ENCODE measurements around the gene HINFP. TPM values are rescaled to one million over a fixed set of nuclear protein-coding genes. Genes with fewer than 3 reads are reported as not detected.
"Not testable (repeated sequence)": the region's sequence is repeated elsewhere in the genome, so short reads cannot be mapped to it uniquely, and the experiment has no call there.

The HINFP gene
- total RNA-seq, 4 donors from 2014 or later, result 21.9 to 36.1 (median 27.0) TPM

DNA sequence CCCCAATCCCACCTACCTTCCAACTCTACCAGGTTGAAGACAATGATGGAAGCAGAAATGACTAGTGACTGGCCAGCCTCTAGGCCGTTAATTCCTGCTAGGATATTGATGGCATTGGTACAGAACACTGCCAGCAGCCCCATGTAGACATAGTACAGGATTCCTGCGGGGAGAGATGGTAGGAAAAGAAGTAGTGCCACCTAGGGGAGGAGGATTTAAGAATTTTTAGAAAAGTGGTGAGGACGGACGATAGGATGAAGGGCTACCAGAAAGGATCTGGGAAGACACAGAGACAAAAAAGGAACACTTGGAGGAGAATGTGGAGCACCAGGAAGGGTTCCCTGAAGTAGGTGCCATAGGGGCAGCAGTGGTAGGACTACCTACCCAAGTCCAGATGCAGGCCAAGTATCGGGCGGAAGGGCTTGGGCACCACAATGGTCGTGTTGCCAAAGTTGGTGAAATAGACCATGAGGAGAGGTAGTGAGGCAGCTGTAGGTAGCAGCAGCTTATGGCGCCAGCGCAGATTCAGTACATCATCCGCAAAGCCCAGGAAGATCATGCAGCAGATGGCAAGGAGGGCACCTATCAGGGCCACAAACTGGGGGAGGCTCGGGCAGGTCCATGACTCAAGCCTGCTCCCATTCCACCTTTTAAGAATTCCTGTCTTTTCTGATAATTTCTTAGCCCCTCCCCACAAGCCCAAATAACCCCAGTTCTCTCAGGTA, 21.0 kb upstream of the HINFP start:
- no peaks in the 10 kb centered on the region for H3K27me3 ChIP-seq
- H3K4me3 ChIP-seq, result peak overlapping the region; percentile 74 to 88 (median 77)
- no peak for TF ChIP-seq POLR2A (IDR thresholded peaks at IDR 0.05)
- TF ChIP-seq EP300 (IDR thresholded peaks at IDR 0.05), result no peak
- TF ChIP-seq, protein P1, sequence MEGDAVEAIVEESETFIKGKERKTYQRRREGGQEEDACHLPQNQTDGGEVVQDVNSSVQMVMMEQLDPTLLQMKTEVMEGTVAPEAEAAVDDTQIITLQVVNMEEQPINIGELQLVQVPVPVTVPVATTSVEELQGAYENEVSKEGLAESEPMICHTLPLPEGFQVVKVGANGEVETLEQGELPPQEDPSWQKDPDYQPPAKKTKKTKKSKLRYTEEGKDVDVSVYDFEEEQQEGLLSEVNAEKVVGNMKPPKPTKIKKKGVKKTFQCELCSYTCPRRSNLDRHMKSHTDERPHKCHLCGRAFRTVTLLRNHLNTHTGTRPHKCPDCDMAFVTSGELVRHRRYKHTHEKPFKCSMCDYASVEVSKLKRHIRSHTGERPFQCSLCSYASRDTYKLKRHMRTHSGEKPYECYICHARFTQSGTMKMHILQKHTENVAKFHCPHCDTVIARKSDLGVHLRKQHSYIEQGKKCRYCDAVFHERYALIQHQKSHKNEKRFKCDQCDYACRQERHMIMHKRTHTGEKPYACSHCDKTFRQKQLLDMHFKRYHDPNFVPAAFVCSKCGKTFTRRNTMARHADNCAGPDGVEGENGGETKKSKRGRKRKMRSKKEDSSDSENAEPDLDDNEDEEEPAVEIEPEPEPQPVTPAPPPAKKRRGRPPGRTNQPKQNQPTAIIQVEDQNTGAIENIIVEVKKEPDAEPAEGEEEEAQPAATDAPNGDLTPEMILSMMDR (IDR thresholded peaks at IDR 0.05), result peak in 1 of 5 experiments; percentile 13
- WGBS, 2 donors, result 44 to 48% methylated on average over 11 of the region's 11 CpGs
- H3K27ac ChIP-seq, result peak overlapping the region in 1 of 4 donors; percentile 93
- peaks cover 0 to 24% (median 10%) of the 10 kb centered on the region in 3 donors for H3K36me3 ChIP-seq
- no peak for DNase-seq (ENCODE audit: low spot score in 2 of 2)
- H3K9me3 ChIP-seq, result no peaks in the 10 kb centered on the region
- peaks cover 0 to 42% (median 24%) of the 10 kb centered on the region in 4 donors for H3K4me1 ChIP-seq

DNA sequence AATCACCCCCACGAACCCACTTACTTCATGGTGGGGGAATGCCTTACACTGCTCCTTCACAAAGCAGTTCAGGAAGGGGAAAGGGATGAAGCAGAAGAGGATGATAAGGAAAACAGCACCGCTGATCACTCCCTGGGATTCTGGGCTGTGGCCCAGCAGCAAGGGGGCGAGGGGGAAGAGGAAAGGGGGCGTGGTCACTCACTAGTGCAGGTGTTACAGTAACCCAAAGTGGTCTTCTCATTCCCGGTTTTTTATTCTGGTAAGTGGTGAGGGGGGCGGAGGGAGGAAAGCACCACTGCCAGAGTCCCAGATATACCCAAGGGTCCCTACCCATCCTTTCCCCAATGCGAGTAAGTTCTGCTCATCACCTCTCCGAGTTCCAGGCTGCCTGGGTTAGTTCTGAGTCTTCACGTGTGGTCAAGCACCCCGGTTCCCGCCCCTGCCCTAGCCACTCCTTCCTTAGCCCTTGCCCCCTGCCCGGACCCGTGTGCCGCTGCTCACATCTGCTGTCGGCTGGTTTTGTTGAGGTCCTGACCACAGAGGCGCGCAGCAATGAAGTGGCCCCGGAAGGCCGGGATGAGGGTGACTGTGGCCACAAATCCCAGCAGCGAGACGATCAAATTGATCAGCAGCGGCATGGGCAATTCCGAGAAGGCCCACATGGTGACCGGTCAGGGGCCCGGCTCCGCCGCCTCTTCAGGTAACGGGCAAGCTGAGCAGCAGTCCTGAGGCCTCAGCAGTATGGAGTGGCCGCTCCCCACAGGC, 20.2 kb upstream of the HINFP start:
- H3K9me3 ChIP-seq, result no peaks in the 10 kb centered on the region
- peak overlapping the region; percentile 74 to 88 (median 77) for H3K4me3 ChIP-seq
- peaks cover 0 to 38% (median 21%) of the 10 kb centered on the region in 4 donors for H3K4me1 ChIP-seq
- no peak for DNase-seq (ENCODE audit: low spot score in 2 of 2)
- 0 to 2% methylated on average over 19 to 28 of the region's 29 CpGs for WGBS, 2 donors
- H3K27me3 ChIP-seq, result no peaks in the 10 kb centered on the region
- peak overlapping the region; percentile 85 to 96 (median 90) for H3K27ac ChIP-seq
- H3K36me3 ChIP-seq, result peaks cover 0 to 21% (median 10%) of the 10 kb centered on the region in 3 donors
- TF ChIP-seq POLR2A (IDR thresholded peaks at IDR 0.05) (no peak), EP300 (IDR thresholded peaks at IDR 0.05) (no peak)
- TF ChIP-seq, protein P1 (IDR thresholded peaks at IDR 0.05), result no peak

DNA sequence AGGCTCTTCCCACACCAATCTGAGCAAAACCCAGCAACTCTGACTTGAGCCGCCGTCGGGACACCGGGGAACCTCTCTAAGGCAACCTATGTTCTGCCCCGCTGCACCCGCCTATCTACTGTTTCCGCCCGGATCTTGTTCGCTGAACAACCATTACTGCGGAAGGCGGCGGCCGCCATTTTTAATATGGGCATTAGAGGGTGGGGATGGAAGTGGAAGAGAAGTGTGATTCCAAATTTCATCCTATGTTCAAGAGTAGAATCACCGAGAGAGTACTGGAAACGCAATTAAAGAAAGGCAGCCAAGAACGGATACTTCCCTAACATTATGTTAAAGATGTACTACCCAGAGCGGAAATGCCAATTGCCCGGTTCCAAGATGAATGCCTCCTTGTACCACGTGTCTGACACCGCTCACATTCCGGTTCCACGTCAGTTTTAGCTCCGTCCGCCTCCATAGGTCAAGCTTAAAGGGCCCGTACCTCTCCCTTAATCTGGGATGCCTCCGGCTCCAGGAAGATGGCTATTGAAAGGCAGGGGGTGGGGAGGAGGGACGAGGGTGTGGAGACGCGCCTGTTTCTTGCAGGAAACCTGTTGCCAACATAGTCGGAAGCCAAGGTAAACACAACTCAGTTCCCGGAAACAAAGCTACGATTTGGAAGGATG, 19.5 kb upstream of the HINFP start, which contains the start of gene DPAGT1:
TSS of gene DPAGT1 (minus strand) at position 95 of the 665 bp plus-strand sequence. CDS start 198 bp downstream, outside the sequence.
- DNase-seq (ENCODE audit: low spot score in 2 of 2), result peak; percentile 77 to 90
- Histone ChIP-seq H3K27me3 (no peaks in the 10 kb centered on the region), H3K4me1 (peaks cover 0 to 44% (median 27%) of the 10 kb centered on the region in 4 donors), H3K4me3 (peak within 1 kb of the TSS; percentile 74 to 88 (median 77)), H3K9me3 (no peaks in the 10 kb centered on the region), H3K36me3 (peaks cover 0 to 14% (median 10%) of the 10 kb centered on the region in 3 donors), H3K27ac (peak within 1 kb of the TSS; percentile 85 to 96 (median 90))
- TF ChIP-seq EP300 (IDR thresholded peaks at IDR 0.05) (peak; percentile 34 to 81), POLR2A (IDR thresholded peaks at IDR 0.05) (peak in 1 of 2 donors; percentile 40)
- TF ChIP-seq, protein P1 (IDR thresholded peaks at IDR 0.05), result no peak
- WGBS, 2 donors, result 0 to 1% methylated on average over 31 to 32 of the region's 32 CpGs

DNA sequence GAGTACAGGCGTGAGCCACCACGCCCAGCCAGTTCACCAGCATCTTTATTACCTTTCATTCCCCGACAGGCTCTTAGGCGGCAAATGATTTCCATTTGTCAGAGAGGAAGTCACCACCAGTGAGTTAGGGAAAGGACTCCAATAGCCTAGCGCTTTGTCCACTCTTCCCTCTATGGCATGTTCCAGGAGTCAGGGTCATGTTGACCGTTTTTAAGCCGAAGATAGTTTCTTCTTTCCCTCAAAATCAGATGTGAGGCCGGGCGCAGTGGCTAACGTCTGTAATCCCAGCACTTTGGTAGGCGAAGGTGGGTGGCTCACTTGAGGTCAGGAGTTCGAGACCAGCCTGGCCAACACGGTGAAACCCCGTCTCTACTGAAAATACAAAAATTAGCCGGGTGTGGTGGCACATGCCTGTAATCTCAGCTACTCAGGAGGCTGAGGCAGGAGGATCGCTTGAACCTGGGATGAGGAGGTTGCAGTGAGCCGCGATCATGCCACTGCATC, 18.2 kb upstream of the HINFP start:
- WGBS, 2 donors, result 83 to 86% methylated on average over 15 to 18 of the region's 18 CpGs
- H3K4me3 ChIP-seq, result peak overlapping the region in 1 of 4 donors; percentile 78

DNA sequence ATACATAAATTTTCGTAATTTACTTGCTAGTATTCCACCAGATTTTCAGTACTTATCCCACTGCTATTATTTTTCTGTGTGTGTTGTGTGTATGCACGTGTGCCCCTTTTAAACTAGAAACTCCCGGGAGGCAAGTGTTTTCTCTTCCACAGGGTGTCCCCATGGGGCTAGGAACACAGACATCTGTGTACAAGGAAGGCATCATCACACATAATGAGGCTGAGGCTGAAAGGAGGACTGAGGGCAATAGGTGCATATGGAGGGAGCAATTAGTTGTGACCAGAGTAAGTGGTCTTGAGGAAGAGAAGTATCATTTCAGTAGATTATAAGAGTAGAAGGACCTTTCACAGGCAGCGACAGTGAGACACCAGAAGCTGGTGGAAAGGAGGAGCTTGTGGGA, 17.6 kb upstream of the HINFP start:
- no peaks in the 10 kb centered on the region for H3K9me3 ChIP-seq
- 50 to 52% methylated on average over 4 of the region's 4 CpGs for WGBS, 2 donors
- H3K27ac ChIP-seq, result peak overlapping the region in 1 of 4 donors; percentile 93
- H3K4me3 ChIP-seq, result no peak overlapping the region
- no peak for DNase-seq (ENCODE audit: low spot score in 2 of 2)
- H3K4me1 ChIP-seq, result peaks cover 0 to 55% (median 36%) of the 10 kb centered on the region in 4 donors
- H3K36me3 ChIP-seq, result no peaks in the 10 kb centered on the region
- H3K27me3 ChIP-seq, result no peaks in the 10 kb centered on the region
- TF ChIP-seq, protein P1 (IDR thresholded peaks at IDR 0.05), result no peak
- TF ChIP-seq EP300 (IDR thresholded peaks at IDR 0.05) (no peak), POLR2A (IDR thresholded peaks at IDR 0.05) (no peak)

More for the DNA sequence above, 18.2 kb upstream of the HINFP start:
- not testable (repeated sequence) for DNase-seq (ENCODE audit: low spot score in 2 of 2); H3K9me3 ChIP-seq; H3K36me3 ChIP-seq; H3K27me3 ChIP-seq
- H3K4me1 ChIP-seq, result peaks cover 0 to 49% (median 30%) of the 10 kb centered on the region in 4 donors
- H3K27ac ChIP-seq, result peak overlapping the region; percentile 85 to 96 (median 90)

Measured in tibial nerve (tissue), 4 donors.